ENCODE results near the gene AKAP6. TPM values are rescaled to one million over a fixed set of nuclear protein-coding genes. Genes with fewer than 3 reads are reported as not detected.
A peak's percentile ranks its signal among the peaks of the same experiment; 100 is the strongest.
"Not testable (repeated sequence)": the region's sequence is repeated elsewhere in the genome, so short reads cannot be mapped to it uniquely, and the experiment has no call there.

Gene AKAP6
- total RNA-seq, 1 donor from 2014 or later, result 4.4 TPM

DNA sequence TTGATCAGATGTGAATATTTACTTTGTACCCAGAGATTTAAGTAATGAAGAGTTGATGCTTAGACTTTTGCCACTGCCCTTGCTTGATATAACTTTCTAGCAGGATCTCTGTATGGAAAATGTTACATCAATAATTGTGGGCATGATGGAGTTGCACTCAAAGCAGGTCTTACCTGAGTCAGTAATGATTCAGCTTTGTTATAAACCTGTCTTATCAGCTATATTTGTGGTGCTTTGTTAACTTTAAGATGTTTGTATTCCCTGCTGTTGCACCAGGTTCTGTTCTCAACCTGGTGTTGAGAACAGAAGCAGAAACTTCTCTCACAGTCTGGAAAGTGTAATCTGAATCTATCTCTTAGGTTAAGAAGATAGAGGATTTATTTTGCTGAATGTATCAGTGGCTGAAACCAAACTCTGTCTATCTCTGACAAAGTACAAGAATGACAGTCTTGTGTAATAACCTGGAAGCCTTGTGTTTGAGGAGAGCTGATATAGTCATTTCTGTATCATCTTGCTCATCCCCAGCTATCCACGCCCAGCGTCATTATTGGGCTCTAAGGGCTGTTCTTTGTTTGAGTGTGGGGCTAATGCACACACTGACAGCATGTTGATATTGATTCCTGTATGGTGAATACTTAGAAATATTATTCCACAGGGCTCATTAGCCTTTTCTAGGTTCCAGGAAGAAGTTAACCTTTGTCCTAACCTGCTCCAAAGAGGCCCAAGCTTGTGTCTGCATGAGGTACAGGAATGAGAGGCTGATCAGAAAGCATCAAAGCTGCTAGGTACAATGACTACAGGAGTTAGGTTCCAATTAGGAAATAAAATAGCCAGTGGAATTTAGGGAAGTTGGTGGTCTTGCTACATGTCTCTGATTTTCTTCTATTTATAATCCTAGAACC, 3.6 kb downstream of the AKAP6 start:
- peak; percentile 34 for ATAC-seq

DNA sequence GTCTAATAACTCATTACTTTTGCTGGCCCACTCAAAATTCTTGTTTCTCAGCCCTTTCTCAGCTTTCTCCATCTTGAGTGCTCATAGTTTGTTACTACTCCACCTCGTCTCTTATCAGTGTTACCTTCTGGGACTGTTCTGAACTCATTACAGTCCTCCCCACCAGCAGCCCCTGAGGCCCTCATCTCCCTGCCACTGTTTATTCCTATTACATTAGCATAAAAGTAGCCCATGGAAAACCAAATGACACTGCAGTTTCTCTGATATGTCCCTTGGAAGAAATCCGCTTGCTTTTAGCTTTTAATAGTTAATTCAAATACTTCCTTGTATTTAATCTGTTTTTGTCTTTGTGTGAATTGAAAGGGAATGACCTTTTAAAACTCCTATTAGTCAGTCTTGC, 7.6 kb downstream of the AKAP6 start:
- ATAC-seq, result no peak

DNA sequence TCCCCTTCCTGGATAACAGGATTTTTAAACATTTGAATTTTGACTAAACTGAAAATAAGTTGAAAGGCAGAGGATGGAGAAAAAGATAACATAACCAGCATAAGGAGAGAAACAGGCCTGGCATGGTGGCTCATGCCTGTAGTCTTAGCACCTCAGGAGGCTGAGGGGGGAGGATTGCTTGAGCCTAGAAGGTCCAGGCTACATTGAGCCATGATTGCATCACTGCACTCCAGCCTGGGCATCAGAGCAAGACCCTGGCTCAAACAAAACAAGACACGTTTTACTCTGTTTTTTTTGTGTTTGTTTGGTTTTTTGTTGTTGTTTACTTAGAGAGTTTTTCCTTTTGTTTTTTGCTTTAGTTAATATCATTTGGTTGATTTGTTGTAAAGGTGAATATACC, 8.7 kb downstream of the AKAP6 start:
- no peak for ATAC-seq

DNA sequence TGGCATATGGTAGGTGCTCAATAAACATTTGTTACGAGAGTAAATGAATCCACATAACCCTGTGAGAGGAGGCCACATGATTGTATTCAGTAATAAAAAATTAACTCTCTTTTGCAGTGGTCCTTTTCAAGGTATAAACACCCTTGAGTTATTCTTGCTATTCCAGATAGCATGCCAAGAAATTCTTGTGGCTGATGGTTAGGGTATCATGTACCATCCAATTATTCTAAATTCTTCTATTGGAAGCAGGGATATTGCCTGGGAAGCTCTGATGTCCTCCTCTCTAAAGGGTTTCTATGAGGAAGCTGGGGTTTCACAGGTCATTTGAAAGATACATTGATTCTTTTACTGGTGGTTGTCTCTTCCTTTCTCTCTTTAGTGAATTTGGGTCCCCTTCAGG, 10.1 kb downstream of the AKAP6 start:
- ATAC-seq, result no peak

DNA sequence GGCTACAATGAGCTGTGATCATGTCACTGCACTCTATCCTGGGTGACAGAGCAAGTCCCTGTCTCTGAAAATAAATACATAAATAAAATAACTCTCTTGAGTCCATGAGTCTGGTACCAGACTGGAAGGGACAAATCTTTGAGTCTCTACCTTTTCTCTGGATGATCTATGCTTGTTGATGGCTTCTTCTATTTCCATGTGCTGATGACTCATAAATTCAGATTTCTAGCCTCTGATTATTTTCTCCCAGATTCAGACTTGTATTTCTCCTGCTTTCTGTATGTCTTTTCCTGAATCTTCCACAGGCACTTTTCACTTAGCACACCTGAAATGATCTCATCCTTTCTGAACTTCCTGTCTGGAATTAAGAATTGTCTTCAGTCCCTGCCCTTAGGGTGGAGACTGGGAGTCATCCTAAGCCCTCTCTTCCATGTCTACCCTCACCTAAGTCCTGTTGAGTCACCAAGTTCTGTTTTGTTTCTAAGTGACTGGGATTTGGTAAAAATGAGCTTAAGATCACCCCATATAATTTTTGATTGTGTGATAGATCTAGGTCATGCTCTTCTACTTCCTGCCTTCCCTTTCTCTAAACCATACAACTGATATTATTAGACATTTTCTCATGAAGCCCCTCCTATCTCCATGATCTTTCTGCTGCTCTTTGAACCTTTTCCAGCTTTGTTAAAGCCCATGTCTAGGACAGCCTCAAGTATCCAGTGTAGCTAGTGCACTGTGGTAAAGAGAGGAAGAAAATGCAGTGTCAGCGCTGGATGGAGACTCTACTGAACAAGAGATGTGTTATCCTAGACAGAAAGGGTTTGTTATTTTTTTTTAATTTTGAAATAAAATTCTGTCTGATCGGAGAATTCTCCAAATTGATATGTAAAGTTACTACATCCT, 13.1 kb downstream of the AKAP6 start:
- ATAC-seq, result peak; percentile 85

DNA sequence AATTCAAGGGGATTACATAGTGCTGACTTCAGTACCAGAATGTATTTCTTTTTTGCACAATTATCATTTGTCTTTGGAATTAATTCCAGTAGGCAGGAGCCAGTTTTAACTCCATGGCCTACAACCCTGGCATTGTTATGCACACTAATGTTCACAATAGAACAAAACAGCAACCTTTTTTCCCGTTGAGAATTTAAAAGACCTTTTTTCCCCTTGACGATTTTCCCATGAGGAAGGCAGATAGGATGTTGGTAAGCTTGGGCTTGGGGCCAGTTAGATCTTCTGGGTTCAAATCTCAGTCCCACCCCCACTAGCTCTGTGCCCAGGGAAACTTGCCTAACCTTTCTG, 13.7 kb downstream of the AKAP6 start:
- no peak for ATAC-seq

DNA sequence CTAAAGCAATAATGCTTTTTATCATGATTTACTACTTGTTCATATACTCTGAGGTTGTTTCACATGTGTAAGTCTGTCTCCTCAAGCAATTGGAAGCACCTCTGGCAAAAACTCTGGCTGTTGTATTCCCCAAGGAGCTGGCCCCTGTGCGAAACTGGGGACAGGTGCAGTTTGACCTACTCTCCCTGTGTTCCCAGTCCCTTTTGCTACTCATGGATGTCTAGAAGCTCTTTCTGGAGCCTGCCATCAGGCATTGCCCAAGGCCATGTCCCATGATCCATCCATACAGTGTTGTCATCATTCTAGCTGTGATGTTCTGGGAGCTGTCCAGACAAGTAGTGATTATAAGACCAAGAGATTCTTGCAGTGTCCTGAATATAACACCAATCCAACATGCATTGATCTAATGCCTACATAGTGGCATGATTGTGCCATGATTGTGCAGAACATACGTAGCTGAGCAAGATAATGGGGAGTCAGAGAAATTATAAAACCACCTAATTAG, 14.9 kb downstream of the AKAP6 start:
- ATAC-seq, result peak; percentile 68

DNA sequence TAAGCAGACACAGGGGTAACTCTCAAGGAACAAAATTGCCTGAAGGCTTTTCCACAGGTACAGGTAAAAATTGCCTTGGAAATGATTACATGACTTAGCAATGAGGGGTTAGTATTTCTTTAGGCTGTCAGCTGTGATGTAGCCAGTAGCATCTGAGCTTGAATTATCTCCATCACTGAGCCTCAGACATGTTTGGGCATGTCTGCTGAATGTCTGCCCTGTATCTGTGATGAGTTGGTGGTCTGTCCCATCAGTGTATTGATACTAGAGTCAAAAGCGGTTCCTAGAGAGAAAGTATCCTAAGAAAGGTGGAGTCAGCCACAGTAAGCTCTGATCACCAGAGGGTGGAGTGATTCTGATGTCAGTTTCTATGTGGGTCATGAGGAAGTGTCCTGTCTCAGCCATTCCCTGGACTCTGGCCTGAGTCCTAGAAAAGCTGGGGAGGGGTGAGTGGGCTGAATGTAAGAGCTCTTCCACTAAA, 16.3 kb downstream of the AKAP6 start:
- ATAC-seq, result no peak

DNA sequence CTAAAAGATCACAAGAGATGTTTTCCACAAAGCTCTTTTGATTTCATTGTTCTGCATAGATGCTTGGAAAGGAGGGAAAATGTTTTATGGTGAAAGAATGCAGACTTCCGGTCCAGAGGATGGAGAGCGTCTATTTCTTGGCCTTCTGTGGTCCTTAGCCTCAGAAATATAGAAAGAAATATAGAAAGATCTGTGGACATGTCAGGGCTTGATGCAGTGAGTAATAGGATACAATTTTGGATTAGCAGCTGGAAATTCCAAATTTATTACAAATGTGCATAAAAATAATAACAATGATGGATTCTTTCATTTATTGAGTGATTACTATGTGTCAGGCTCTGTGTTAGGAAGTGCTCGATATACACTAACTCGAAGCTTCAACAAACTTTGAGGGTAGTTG, 20.2 kb downstream of the AKAP6 start:
- ATAC-seq, result no peak

DNA sequence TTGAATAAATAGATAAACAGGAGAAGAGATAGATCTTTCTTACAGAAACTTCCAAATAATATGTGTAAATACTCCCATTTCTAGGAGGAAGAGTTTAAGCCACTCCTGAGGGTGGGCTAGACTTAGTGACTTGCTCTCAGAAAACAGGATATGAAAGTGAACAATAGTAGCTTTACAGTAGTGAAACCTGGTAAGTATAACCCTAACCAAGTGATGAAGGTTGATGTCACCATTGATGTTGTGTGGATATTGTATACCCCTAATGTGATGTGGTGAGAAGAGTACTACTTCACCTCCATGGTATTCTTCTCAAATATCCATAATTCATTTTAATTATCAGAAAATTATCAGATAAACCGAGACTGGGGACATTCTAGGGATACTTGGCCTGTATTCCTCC, 20.9 kb downstream of the AKAP6 start:
- no peak for ATAC-seq

DNA sequence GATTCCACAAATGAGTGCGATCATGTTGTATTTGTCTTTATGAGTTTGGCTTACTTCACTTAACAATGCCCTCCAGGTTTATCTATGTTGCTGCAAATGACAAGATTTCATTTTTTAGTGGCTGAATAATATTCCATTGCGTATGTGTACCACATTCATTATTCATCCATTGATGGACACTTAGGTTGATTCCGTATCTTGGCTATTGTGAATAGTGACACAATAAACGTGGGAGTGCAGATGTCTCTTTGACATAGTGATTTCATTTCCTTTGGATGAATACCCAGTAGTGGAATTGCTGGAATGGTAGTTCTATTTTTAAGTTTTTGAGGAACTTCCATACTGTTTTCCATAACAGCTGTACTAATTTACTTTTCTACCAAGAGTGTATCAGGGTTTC, 23.5 kb downstream of the AKAP6 start:
- no peak for ATAC-seq

DNA sequence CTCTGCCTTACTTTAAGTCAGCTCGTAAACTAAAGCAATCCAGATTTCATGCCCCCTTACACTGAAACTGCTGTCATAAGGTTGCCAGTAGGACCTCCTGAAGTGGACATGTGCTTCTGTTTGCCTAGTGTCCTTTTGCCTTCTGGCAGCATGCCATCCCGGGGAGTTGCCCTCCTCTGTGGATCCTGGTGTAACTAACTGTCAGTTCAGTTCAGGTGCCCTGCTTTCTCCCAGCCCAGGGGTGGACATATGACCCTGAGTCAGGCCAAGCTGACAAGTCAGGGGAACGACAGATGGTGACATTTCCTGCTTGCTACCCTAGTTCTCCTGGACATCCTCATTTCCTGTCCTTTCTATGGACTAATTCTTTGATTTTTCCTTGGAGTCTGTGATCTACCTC, 25.6 kb downstream of the AKAP6 start:
- no peak for ATAC-seq

DNA sequence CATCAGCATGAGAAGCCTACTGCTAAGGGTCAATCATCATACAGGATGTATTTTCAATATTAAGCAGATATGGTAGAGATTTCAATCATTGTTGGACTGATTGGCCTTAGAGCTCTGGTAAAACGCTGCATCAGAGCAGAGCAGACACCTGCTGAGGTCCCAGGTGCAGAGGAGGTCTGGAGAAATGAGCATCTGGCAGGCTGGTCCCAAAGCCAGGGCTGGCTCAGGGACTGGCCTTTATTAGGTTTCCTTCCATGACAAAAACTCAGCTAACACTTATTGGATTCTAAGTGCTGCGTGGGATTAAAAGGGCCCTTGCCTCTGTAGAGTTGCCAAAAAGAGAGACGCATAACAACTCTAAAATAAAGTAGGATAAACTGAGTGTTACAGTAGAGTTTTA, 29.7 kb downstream of the AKAP6 start:
- ATAC-seq, result no peak

DNA sequence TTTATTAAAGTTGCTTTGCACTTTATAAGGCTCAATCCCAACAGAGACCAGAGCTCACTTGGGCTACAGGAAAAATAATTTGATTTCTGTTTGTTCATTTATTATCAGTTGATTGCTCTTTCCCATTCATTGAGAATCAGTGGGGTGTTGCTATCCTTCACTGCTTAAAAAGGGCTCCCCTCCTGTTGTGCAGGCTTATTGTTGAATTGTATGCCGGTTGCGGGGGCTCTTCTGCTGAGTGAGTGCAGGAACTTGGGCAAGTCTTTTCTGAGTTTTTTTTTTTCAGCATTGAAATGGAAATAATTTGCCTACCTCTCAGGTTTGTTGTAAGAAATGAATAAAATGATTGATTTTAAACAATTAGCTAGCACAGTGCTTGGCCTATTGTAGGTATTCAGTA, 32.6 kb downstream of the AKAP6 start:
- ATAC-seq, result no peak

DNA sequence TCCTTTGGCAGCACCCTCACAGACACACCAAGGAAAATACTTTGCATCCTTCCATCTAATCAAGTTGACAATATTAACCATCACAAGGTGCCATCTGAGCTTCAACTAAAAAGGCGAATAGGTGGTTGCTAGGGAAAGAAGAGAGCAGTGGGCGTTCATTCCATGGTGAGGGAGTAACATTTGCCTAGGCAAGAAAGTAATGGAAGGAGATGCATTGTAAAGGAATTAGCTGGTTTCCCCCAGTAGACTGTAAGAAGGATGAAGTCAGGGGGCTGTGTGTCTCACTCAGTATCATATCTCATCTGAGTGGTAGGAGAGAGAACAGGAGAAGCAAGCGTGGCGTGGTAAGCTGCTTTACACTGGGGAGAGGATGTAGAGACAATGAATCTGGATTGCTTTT, 34.7 kb downstream of the AKAP6 start:
- ATAC-seq, result no peak

DNA sequence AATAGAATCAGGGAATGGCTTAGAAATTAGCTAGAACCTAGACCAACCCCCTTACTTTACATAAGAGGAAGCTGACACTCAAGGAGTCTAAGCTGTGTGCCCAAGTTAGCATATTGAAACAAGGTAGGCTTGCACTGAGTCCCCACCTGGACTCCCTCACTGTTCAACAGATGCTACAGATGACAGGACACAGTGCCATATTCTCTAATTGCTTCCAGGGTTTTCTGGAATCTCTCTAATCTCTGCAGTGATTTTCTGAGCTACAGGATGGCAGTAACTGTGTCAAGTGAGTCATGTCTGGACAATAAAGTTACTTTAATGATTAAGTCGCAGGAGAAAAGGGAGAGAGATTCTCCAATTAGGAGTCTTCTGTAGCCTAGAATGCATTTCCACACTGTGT, 35.8 kb downstream of the AKAP6 start:
- ATAC-seq, result peak; percentile 21

DNA sequence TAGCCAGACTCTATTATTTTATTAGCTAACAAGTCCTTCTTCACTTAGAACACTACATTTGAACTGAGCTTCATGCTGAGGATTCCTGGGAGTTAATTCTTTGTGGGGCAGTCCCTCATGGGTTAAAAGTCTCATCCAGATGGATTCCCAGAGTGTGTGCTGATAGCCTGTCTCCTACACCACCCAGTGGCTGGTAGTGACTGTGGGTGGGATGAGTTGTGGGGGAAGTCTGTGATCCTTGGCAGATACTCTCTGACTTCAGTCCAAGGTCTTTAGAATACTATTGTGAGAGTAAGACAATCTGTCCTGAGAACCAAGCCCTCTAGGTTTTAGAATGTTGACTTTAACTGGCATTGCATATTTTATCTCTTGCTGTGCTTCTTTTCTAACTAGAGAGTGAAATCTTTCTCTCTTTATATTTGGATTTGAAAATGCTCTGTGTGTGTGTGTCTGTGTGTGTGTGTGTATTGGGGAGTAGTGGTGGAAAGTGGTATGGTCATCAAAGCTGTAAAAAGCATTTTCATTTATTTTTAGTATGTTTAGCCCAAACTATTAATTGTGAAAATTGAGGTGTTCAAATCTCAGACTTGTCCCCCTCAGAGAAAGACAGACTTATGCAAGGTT, 37.3 kb downstream of the AKAP6 start:
- peak; percentile 22 for ATAC-seq

DNA sequence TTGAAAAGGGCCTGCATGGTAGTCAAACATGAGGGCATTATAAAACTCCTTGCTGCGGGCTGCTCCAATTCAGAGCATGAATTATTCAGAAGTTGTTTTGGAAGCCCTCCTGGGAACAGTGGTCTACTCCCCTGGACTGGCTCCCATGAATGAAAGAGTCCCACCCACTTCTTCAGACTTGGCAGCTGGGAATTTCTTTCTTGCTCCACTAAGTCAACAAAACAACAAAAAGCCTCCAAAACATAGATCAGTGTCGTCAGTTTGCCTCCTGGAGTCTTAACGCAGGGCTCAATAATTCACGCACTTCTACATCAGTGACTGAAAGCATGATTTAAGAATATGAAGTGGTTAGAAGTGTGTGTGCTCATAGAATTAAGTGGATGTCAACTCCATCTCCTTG, 37.9 kb downstream of the AKAP6 start:
- ATAC-seq, result no peak

DNA sequence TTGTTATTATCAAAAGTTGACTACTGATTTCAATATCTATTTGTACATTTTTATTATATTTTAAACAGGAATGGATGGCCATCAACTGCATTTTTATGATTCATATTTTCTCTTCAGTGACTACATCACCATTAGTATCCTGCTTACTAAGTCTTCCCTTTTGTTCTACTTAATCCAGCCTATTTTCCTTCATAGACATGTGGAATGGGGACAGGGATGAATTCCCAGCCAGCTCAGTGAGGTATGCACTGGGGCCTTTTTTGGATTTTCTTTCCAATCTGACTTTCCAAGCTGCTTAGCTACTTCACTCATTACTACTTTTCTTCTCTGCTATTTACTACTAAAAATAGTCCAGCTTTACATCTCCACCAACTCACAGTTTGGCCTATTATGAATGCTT, 38.4 kb downstream of the AKAP6 start:
- ATAC-seq, result peak; percentile 53

DNA sequence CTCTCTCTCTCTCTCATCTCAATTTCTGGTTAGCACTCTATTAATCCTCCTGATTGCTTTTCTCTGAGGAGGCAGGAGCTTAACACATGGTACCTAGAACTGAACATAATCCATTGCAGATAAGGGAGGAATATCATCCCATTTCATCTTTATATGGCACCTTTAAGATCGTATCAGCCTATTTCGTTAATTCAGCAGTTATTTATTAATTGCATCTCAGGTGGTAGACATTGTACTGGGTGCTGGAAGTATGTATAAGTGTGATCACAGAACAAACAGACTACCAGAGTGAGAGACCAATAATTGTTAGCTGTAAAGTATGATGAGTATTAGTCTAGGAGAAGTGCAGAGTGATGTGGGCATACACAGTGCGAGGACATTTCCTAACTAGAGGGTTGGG, 39.0 kb downstream of the AKAP6 start:
- no peak for ATAC-seq

DNA sequence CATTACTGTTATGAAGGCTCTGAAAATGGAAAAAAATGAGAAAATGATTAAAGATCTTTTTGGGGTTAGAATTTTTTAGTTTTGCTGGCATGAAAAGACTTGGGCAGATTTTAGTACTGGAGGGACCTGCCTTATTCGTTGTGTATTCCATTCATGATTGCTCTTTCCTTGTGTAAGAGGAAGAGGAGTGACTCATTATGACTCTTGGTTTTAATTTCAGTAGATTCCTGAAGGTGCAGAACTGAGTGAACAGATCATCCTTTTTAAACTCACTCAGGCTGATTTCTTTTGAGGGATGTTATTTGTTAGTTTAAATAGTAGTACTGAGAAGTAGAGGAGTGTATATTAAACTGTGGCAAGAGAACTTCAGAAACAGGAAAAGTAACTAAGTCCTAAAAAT, 41.6 kb downstream of the AKAP6 start:
- peak; percentile 88 for ATAC-seq

DNA sequence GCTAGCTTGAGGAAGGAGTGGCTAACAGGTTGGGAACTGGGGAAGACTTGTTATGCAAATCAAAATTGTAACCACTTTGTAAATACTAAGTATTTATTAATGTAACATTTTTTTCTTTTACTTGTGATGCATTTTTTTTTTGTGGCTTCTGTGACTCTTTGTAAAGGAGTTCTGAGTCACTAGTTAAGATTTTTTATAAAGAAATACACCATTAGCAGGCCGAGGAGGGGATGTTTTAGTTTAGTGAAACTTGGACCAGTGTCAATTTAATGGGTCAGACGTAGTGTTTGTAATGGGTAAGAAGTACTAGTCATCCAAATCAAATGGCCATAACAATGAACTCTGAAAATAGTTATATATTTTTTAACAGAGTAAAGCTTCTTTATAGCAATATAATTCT, 43.1 kb downstream of the AKAP6 start:
- no peak for ATAC-seq

DNA sequence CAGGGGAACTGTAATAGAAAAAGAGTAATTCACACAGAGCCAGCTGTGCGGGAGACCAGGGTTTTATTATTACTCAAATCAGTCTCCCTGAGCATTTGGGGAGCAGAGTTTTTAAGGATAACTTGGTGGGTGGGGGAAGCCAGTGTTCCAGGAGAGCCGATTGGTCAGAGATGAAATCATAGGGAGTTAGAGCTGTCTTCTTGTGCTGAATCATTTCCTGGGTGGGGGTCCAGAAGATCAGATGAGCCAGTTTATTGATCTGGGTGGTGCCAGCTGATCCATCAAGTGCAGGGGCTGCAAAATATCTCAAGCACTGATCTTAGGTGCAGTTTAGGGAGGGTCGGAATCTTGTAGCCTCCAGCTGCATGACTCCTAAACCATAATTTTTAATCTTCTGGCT, 44.1 kb downstream of the AKAP6 start:
- not testable (repeated sequence) for ATAC-seq
